GM12878 (cell line): ENCODE results near the gene SDC1. TPM values are rescaled to one million over a fixed set of nuclear protein-coding genes. Genes with fewer than 3 reads are reported as not detected.

Experiments used
- ATAC-seq: fragments of 200-7000 bp; cut with Tn5 transposase; 3 replicates; pipeline ENCODE4 v1.9.1; 2020; ENCODE audit warnings: mild to moderate bottlenecking, moderate library complexity
- BruUV-seq: library from RNA; stranded (reverse); fragments of 400-500 nt; replicated peaks from 2 replicates; lab custom pipeline; 2021; lab: Mats Ljungman, UMichigan
- CTCF ChIA-PET: fragments of 300-600 bp; sonication (Branson Sonifier 250); formaldehyde crosslinking; extraction: SDS; loops from one replicate; lab custom pipeline; 2021; ENCODE audit warnings: inconsistent platforms; lab: Yijun Ruan, JAX
- POLR2A ChIA-PET: fragments of 350-600 bp; formaldehyde crosslinking; extraction: SDS; loops from one replicate; lab custom pipeline; 2021; ENCODE audit warnings: inconsistent platforms; lab: Charles Lee
- RAD21 ChIA-PET: fragments of 300-600 bp; sonication (Branson Sonifier 250); formaldehyde crosslinking; loops from one replicate; lab custom pipeline; 2023; ENCODE audit warnings: antibody characterized with exemption; ENCODE audit not compliant: unreplicated experiment; lab: Charles Lee
- SMC1A ChIA-PET: fragments of 300-600 bp; sonication (Branson Sonifier 250); formaldehyde crosslinking; loops from one replicate; lab custom pipeline; 2023; ENCODE audit not compliant: unreplicated experiment, uncharacterized antibody; lab: Charles Lee
- DNase-seq: peaks from one replicate; pipeline ENCODE4 v3.0.0-alpha.2; 2011; ENCODE audit warnings: low read depth, low spot score
- FAIRE-seq: peaks from 3 replicates; lab custom pipeline; 2011; peaks lifted over from hg19 to GRCh38; lab: Jason Lieb, UNC
- H2AFZ ChIP-seq: 2 replicates; pipeline ENCODE4 v1.6.0; 2011; ENCODE audit warnings: low read depth, low read length, control low read depth; ENCODE audit not compliant: control insufficient read depth
- H3K27ac ChIP-seq: 2 replicates; pipeline ENCODE4 v1.5.1; 2011; ENCODE audit warnings: control low read depth; ENCODE audit not compliant: control insufficient read depth, insufficient read depth
- H3K27me3 ChIP-seq, 2 experiments: replicated peaks in 1 of 2; 2 replicates each; pipeline versions ENCODE4 v1.6.0 to v1.6.1; 2011; ENCODE audit warnings: low read length in 1 of 2; ENCODE audit not compliant: control insufficient read depth in 2 of 2, insufficient read depth in 2 of 2
- H3K36me3 ChIP-seq, 2 experiments: 2 replicates each; pipeline ENCODE4 v1.5.1; 2011; ENCODE audit warnings: low read length in 1 of 2; ENCODE audit not compliant: control insufficient read depth in 2 of 2, insufficient read depth in 2 of 2
- H3K4me1 ChIP-seq: 2 replicates; pipeline ENCODE4 v1.6.1; 2011; ENCODE audit warnings: mild to moderate bottlenecking, low read length, moderate library complexity, mixed read lengths; ENCODE audit not compliant: control insufficient read depth, insufficient read depth
- H3K4me2 ChIP-seq: 2 replicates; pipeline ENCODE4 v1.6.0; 2011; ENCODE audit warnings: control low read depth; ENCODE audit not compliant: control insufficient read depth, insufficient read depth
- H3K4me3 ChIP-seq: fragments of 200-600 bp; sonication (generic); 2 replicates; pipeline ENCODE4 v1.5.1; 2016
- H3K79me2 ChIP-seq: 2 replicates; pipeline ENCODE4 v1.6.0; 2011; ENCODE audit warnings: low read length; ENCODE audit not compliant: control insufficient read depth, insufficient read depth
- H3K9ac ChIP-seq: 2 replicates; pipeline ENCODE4 v1.8.0; 2011; ENCODE audit warnings: low read length, control low read depth, mixed read lengths; ENCODE audit not compliant: control insufficient read depth, insufficient read depth
- H3K9me3 ChIP-seq: replicated peaks from 3 replicates; pipeline ENCODE4 v1.5.1; 2011; ENCODE audit warnings: mild to moderate bottlenecking, low read length; ENCODE audit not compliant: control insufficient read depth, insufficient read depth
- H4K20me1 ChIP-seq: 2 replicates; pipeline ENCODE4 v1.6.0; 2011; ENCODE audit not compliant: control insufficient read depth, insufficient read depth
- CUX1 ChIP-seq: IDR thresholded peaks from 2 replicates; pipeline ENCODE4 v1.6.1; 2012; ENCODE audit warnings: improper control_type of control experiment, low read depth, low read length; ENCODE audit not compliant: insufficient replicate concordance
- EED ChIP-seq: sonication (generic); IDR thresholded peaks from 2 replicates; pipeline ENCODE4 v1.6.1; 2016; ENCODE audit warnings: antibody characterized with exemption, low read depth
- WGBS: methylation state at CpG from one replicate; pipeline ENCODE4 v1.1.6; 2016; ENCODE audit warnings: low lambda C conversion rate; ENCODE audit not compliant: insufficient replicate concordance, insufficient coverage; ENCODE audit errors: missing lambda C conversion rate; 5-methylcytosine and 5-hydroxymethylcytosine counted together
- in situ Hi-C: fragments of 300-500 bp; cut with MboI; formaldehyde crosslinking; loops from 9 replicates; pipeline ENCODE4 v1.14.3; 2018; ENCODE audit warnings: mixed read lengths
- intact Hi-C: fragments of 100-400 bp; cut with micrococcal nuclease; formaldehyde crosslinking; loops from one replicate; pipeline ENCODE4 v1.14.2; 2022; ENCODE audit not compliant: unreplicated experiment
- polyA plus RNA-seq, 11 experiments: library from polyadenylated mRNA; depleted of rRNA in 4 of 11; unstranded in 6 of 11; stranded (reverse) in 5 of 11; fragments of >200 nt; fragmentation: Nextera tagmentation in 4 of 11; fragmentation: Illumina TruSeq in 1 of 11; extraction: Ambion mirVana in 4 of 11; extraction: Trizol in 1 of 11; gene quantifications; 1 replicate in 1 of 11; 2 replicates in 10 of 11; pipeline versions ENCODE4 v1.2.1 to v1.2.3, GENCODE V29; 2011 to 2016; ENCODE audit warnings: inconsistent platforms in 2 of 11, missing spikeins in 2 of 11, low read depth in 1 of 11
- total RNA-seq, 4 experiments: library from RNA; depleted of rRNA in 3 of 4; stranded (reverse); fragments of >200 nt in 3 of 4; fragmentation: Illumina TruSeq in 1 of 4; extraction: Trizol in 1 of 4; gene quantifications; 2 replicates each; pipeline versions ENCODE4 v1.2.1 to v1.2.3, GENCODE V29; 2013 to 2021

The SDC1 gene
- total and polyA plus RNA-seq, 10 of the 15 experiments (the other 5 are each of a cell fraction or from before 2014, with no cell fraction given): 0.85 to 36.8 (median 23.7) TPM

DNA sequence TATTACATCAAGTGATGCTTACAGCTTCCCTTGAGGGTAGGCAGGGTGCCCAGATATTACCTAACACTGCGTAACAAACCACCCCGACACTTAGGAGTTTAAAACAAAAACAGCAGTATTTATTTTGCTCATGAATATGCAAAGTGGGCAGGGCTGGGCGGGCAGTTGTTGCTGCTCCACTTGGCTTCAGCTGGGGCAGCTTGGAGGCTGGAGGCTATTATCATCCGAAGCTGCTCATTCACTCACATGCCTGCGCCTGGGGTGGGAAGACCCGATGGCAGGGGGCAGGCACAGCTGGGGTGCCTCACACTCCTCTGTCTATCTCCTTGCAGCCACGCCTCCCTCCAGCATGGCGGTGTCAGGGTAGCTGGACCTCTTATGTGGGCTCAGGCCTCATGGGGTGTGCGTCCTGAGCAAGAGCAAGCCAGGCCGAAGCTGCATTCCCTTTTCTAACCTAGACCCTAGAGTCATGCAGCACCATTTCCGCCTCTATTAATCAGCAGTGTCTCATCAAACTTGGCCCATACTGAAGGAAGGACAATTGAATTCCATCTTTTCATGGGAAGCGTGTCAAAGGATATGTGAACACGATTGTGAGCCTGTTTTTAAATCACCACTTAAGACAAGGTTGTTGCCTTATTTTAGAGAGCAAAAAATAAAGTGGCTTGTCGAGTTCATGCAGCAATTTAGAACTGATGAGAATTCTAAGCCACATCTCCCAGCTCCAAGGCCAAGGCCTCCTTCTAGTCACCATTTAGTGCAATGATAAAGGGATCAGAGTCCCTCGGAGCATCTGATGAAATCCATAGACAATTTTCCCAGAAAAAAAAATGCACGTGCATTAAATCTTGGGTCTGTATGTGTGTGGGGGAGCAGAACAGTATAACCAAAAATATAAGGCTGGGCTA, 54.9 kb downstream of the SDC1 start (continued):
- no peak for TF ChIP-seq EED

GRCh38 chr2:20168727-20169696, 55.9 kb downstream of the SDC1 start:
- no peaks in the 10 kb centered on the region for H3K9me3 ChIP-seq
- no peak for ATAC-seq
- intact Hi-C loops (no loop called here), in situ Hi-C loops (no loop called here)
- H3K79me2 ChIP-seq: no peaks in the 10 kb centered on the region
- H4K20me1 ChIP-seq: no peaks in the 10 kb centered on the region
- H3K9ac ChIP-seq: no peak overlapping the region
- no peaks in the 10 kb centered on the region; a peak in 1 of 4 replicates for H3K27me3 ChIP-seq
- no peak for FAIRE-seq
- ChIA-PET POLR2A (interaction anchor here (1.1 kb wide), 1 partner anchor 23 kb away, joined by 3 read pairs; no protein-coding TSS in a partner anchor), CTCF (no interaction called here), SMC1A (interaction anchor here (0.6 kb wide), 1 partner anchor 11 kb away, joined by 3 read pairs; no protein-coding TSS in a partner anchor), RAD21 (no interaction called here)
- no peaks in the 10 kb centered on the region for H3K36me3 ChIP-seq
- H3K4me3 ChIP-seq: no peak overlapping the region
- H3K4me1 ChIP-seq: peaks cover 13% of the 10 kb centered on the region
- no TSS peak for BruUV-seq
- 74% methylated on average over 26 of the region's 26 CpGs for WGBS
- TF ChIP-seq CUX1: no peak
- H2AFZ ChIP-seq: no peak overlapping the region
- H3K4me2 ChIP-seq: no peak overlapping the region
- no peak overlapping the region for H3K27ac ChIP-seq
- DNase-seq: no peak
